Measurements from ENCODE around the gene ZNF230. TPM values are rescaled to one million over a fixed set of nuclear protein-coding genes. Genes with fewer than 3 reads are reported as not detected.

Gene ZNF230
- polyA plus RNA-seq, 1 of the 3 experiments (the other 2 are of a cell fraction) = 1.8 TPM

GRCh38 chr19:44005973-44006372 is 3.2 kb downstream of the ZNF230 start (continued):
- no peak for TF ChIP-seq REST (IDR thresholded peaks at IDR 0.05; ENCODE audit: low read depth, low read length)
- TF ChIP-seq YY1 (IDR thresholded peaks at IDR 0.05; ENCODE audit: low read depth) = no peak
- no peak for TF ChIP-seq RAD21 (IDR thresholded peaks at IDR 0.05; ENCODE audit: low read length)
- no peak for TF ChIP-seq IRF3 (IDR thresholded peaks at IDR 0.05; ENCODE audit: low read depth, low read length)
- TF ChIP-seq JUND (IDR thresholded peaks at IDR 0.05) = no peak
- TF ChIP-seq FOXM1 (IDR thresholded peaks at IDR 0.05; ENCODE audit: low read depth) = no peak

GRCh38 chr19:44007473-44007872 is 4.7 kb downstream of the ZNF230 start:
- WGBS (ENCODE audit: low lambda C conversion rate) = 88% methylated on average over 6 of the region's 6 CpGs
- Histone ChIP-seq H2AFZ (ENCODE audit: low read depth) (no peak overlapping the region), H3K27ac (ENCODE audit: low read depth in 2 of 2, low read length in 1 of 2) (no peak overlapping the region), H3F3A (replicated peaks; ENCODE audit: insufficient read depth) (no peaks in the 10 kb centered on the region), H3K9me2 (no peaks in the 10 kb centered on the region), H3K9me3 (no peaks in the 10 kb centered on the region), H3K9ac (no peak overlapping the region), H3K27me3 (ENCODE audit: insufficient read depth) (no peaks in the 10 kb centered on the region), H3K4me3 (ENCODE audit: low read depth in 2 of 2, low read length in 1 of 2) (no peak overlapping the region), H3K79me2 (ENCODE audit: insufficient read depth) (peaks cover 32% of the 10 kb centered on the region), H3K4me2 (no peak overlapping the region), H3K36me3 (replicated peaks in 1 of 2; ENCODE audit: control insufficient read depth in 1 of 2, insufficient read depth in 2 of 2, low read length in 1 of 2) (peaks cover 54 to 60% of the 10 kb centered on the region in 2 experiments), H4K20me1 (ENCODE audit: insufficient read depth) (no peaks in the 10 kb centered on the region), H3K4me1 (ENCODE audit: control insufficient read depth in 1 of 2, insufficient read depth in 2 of 2, low read depth in 1 of 2, low read length in 1 of 2) (peaks cover 0 to 5% of the 10 kb centered on the region in 2 experiments; a peak in 2 of 4 replicates)
- DNase-seq = no peak
- CTCF ChIA-PET = no interaction called here
- POLR2A ChIA-PET = no interaction called here
- TF ChIP-seq MXI1 (IDR thresholded peaks at IDR 0.05; ENCODE audit: low read depth, low read length) = no peak
- no peak for TF ChIP-seq REST (IDR thresholded peaks at IDR 0.05; ENCODE audit: low read depth, low read length)
- TF ChIP-seq NRF1 (IDR thresholded peaks at IDR 0.05; ENCODE audit: low read depth, low read length) = no peak
- no peak for TF ChIP-seq TAF1 (IDR thresholded peaks at IDR 0.05; ENCODE audit: borderline replicate concordance, low read depth, low read length)
- no peak for TF ChIP-seq JUND (IDR thresholded peaks at IDR 0.05)
- no peak for TF ChIP-seq ZBTB33 (IDR thresholded peaks at IDR 0.05; ENCODE audit: borderline replicate concordance, low read depth)
- no peak for TF ChIP-seq EZH2phosphoT487 (IDR thresholded peaks at IDR 0.05; ENCODE audit: borderline replicate concordance, low read depth)
- no peak for TF ChIP-seq CTCF (IDR thresholded peaks at IDR 0.05)
- no peak for TF ChIP-seq RAD21 (IDR thresholded peaks at IDR 0.05; ENCODE audit: low read length)
- no peak for TF ChIP-seq MAX (IDR thresholded peaks at IDR 0.05; ENCODE audit: low read depth)
- TF ChIP-seq ELF1 (IDR thresholded peaks at IDR 0.05) = no peak
- no peak for TF ChIP-seq YY1 (IDR thresholded peaks at IDR 0.05; ENCODE audit: low read depth)
- TF ChIP-seq SIN3A (IDR thresholded peaks at IDR 0.05; ENCODE audit: borderline replicate concordance, low read depth, low read length) = no peak
- no peak for TF ChIP-seq PBX3 (IDR thresholded peaks at IDR 0.05)
- TF ChIP-seq POLR2AphosphoS5 (IDR thresholded peaks at IDR 0.05; ENCODE audit: low read depth, low read length) = no peak
